Loucy (cell line): ENCODE results near the gene SKIC8.

Source experiments
- EZH2phosphoT487 ChIP-seq: fragments of 200-600 bp; IDR thresholded peaks from 2 replicates; pipeline ENCODE4 v1.6.1; 2018; ENCODE audit warnings: antibody characterized with exemption, mild to moderate bottlenecking, moderate library complexity, borderline replicate concordance
- TF ChIP-seq, protein P1 (sequence below): fragments of 200-600 bp; sonication (generic); conservative IDR thresholded peaks from 2 replicates; pipeline ENCODE4 v1.5.1; 2014; ENCODE audit warnings: mild to moderate bottlenecking, antibody characterized with exemption, low read length

DNA sequence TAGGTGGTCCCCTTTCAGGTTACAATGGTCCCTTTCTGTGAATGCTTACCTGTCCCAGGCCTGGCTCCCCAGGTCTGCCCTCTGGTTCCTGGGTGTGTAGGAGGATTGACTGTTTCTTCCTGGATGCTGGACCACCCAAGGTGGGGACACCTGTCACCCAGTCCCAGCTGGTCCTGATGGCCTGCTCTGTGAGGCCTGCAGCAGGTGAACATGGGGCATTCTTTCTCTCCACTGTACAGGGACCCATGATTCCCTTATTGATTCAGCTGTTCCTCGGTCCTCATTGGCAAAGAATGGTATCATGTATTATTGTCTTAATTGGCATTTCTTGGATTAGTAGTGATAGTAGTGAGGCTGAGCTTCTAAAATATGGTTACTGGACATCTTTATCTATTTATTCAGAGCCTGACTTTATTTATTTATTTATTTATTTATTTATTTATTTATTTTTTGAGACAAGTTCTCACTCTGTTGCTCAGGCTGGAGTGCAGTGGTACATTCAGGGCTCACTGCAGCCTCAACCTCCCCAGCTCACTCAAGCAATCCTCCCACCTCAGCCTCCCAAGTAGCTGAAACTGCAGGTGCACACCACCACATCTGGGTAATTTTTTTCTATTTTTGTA is 43.9 kb downstream of the SKIC8 start:
- TF ChIP-seq, protein P1, sequence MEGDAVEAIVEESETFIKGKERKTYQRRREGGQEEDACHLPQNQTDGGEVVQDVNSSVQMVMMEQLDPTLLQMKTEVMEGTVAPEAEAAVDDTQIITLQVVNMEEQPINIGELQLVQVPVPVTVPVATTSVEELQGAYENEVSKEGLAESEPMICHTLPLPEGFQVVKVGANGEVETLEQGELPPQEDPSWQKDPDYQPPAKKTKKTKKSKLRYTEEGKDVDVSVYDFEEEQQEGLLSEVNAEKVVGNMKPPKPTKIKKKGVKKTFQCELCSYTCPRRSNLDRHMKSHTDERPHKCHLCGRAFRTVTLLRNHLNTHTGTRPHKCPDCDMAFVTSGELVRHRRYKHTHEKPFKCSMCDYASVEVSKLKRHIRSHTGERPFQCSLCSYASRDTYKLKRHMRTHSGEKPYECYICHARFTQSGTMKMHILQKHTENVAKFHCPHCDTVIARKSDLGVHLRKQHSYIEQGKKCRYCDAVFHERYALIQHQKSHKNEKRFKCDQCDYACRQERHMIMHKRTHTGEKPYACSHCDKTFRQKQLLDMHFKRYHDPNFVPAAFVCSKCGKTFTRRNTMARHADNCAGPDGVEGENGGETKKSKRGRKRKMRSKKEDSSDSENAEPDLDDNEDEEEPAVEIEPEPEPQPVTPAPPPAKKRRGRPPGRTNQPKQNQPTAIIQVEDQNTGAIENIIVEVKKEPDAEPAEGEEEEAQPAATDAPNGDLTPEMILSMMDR: no peak
- TF ChIP-seq EZH2phosphoT487: no peak
